HG03342 (cell line): ENCODE measurements around the gene MYL10.
"Not testable (repeated sequence)": the region's sequence is repeated elsewhere in the genome, so short reads cannot be mapped to it uniquely, and the experiment has no call there.

Source experiments
- ATAC-seq: cut with Tn5 transposase; IDR thresholded peaks from one replicate; pipeline ENCODE4 v1.9.1; 2021; ENCODE audit warnings: mild to moderate bottlenecking, moderate library complexity; ENCODE audit not compliant: unreplicated experiment

MYL10 gene

DNA sequence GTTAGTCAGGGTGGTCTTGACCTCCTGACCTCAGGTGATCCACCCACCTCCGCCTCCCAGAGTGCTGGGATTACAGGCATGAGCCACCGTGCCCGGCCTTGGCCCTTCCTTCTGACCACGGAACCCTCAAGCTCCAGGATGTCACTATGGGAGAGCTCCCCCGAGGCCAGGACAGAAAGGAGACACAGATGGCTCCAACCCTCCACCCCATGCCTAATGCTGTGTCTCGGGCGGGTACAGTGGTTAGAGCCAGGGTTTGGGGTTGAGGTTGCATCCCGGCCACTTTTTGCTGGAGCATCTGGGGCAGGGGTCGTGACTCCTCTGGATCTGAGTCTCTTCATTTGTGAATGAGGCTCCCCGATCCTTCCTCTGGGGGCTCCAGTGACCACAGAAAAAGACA is 8.1 kb downstream of the MYL10 start:
- no peak for ATAC-seq

DNA sequence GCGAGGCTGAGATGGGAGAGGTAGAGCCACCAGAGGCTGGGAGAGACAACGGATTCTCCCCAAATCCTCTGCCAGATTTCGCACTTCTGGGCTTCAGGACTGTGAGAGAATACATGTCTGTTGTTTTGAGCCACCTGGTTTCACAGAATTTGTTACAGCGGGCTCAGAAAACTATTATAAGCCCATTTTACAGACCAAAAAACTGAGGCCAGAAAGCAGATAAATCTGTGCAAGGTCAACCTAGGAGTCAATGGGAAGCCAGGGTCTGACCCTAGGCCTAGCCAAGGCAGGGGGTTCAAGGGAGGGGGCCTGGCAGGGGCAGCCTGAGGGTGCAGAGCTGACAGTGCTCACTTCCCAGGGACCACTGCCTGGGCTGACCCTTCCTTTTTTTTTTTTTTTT is 8.7 kb downstream of the MYL10 start:
- ATAC-seq: no peak

DNA sequence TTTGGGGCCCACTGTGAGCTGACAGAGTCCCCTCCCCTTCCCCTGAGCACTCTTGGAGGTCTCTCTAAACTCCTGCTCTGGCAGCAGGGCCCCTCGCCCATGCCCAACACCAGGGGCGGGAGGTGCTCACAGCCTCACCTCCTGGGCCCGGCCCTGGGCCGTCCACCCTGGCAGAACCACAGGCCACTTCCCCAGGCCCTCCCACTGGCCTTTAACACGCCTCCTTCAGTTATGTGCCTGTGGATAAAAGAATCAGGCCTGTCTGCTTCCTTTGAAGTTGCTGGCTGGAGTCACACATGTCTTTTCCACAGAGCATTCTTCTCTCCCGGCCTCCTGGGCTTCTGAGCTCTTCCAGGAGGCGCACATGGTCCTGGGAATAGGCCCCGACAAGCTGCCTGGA is 10.2 kb downstream of the MYL10 start:
- no peak for ATAC-seq

DNA sequence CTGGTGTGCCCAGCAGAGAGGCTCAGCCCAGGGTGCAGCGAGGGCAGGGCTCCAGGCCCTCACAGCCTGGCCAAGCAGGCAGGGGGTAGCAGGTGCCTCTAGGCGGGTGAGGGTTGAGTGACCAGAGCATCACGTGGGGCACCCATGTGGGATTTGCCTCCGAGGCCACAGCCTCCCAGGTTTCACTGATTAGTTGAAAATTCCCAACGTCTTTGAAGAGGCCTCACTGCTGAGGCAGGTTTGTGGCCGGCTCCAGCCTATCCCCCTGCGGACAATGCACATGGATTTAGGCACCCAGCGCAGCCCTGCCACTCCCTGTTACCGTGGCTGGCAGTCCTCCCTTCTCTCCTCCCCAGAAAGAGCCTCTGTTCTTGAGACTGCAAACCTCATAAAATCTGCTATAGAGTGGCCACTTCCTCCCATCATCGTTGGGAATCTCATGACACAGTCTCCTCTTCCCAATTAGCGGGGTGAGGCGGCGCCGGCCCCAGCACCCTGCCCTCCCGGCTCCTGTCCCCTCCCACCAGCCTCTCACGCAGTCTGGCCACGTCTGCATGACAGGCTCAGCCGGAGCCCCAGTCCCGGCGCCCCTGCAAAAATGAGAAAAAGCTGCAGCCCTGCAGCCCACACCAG is 10.8 kb downstream of the MYL10 start:
- ATAC-seq: no peak

DNA sequence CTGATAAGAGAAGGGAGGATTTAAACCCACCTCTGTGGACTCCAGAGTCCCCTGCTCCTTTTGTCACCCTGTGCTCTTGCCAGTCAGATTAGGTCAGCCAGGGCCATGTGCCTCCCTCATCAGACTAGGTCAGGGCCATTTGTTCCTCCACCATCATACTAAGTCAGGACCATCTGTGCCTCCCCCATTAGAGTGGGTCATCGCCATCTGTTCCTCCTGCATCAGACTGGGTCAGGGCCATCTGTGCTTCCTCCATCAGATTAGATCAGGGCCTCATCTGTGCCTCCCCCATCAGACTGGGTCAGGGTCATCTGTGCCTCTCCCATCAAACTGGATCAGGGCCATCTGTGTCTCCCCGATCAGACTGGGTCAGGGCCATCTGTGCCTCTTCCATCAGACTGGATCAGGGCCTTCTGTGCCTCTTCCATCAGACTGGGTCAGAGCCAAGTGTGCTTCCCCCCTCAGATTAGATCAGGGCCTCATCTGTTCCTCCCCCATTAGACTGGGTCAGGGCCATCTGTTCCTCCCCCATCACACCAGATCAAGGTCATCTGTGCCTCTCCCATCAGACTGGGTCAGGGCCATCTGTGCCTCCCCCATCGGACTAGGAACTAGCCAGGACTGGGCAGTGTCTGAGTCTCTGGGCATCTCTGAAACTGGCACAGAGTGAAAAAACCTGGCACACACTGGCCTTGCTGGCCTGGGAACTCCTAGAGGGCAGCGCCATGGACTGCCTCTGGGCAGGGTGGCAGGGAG is 11.5 kb downstream of the MYL10 start:
- ATAC-seq: no peak

DNA sequence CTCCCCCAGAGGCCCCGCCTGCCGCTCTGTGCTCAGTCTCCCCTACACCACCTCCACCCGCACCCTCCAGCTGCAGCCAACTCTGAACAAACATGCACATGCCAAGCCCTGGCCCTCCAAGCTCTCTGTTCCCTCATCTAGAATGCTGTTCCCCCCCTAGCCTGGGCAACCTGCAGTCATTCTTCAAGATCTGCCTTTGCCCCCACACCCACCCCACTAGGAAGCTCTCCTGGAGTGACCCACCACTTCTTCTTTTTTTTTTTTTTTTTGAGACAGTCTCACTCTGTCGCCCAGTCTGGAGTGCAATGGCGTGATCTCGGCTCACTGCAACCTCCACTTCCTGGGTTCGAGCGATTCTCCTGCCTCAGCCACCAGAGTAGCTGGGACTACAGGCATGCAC is 13.7 kb downstream of the MYL10 start:
- no peak for ATAC-seq

DNA sequence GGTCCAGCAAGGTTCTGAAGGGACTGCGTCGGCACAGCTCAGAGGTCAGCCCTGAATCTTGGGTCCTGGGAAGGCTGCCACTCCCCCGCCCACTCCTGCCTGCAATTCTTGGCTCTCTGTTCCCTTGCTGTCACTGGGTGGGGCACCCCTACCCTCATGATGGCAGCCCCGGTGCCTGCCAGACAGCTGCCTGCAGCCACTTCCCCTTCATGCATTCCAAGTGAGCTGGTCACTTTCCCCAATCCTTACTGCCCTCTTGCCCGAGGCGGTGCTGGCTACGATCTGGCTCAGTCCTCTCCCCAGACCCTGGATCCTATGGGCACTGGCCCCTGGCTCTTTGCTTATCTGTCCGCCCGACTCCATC is 14.2 kb downstream of the MYL10 start:
- no peak for ATAC-seq

DNA sequence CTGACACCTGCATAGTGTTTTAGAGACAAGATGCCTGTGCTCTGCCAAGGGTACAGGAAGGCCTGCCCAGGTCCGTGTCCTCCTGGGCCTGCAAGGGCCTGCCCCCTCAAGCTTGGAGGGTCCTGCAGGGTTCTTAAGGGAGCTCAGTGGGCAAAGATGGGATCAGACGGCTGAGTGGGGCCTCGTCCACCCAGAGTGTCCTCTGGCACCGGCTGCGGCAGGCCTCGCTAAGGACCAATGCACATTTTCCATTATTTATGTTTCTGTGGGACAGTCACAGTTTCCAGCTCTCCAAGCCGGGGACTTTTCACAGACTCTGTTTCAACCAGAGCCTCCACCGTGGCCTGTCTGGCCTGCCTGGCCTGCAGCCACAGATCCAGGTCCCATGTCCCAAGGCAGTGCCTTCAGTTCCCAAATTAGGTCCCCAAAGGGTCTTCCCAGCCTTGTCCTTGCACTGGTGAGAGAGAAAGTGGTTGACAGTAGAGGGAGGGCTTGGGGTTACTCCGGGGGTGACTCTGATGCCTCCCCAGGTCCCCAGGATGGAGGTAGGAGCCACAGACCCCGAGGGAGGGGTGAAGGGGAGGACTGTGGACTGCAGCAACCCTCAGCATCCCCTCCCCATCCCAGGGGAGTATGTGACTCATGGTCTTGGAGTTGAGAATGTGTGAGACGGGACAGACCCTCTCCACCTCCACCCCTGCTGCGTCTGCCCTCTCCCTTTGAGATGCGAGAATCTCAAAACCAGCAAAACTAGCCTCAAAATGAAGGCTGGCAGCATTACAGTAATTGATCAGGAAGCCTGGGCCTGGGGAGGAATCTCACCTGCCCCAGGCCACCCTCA is 14.8 kb downstream of the MYL10 start:
- ATAC-seq: no peak

DNA sequence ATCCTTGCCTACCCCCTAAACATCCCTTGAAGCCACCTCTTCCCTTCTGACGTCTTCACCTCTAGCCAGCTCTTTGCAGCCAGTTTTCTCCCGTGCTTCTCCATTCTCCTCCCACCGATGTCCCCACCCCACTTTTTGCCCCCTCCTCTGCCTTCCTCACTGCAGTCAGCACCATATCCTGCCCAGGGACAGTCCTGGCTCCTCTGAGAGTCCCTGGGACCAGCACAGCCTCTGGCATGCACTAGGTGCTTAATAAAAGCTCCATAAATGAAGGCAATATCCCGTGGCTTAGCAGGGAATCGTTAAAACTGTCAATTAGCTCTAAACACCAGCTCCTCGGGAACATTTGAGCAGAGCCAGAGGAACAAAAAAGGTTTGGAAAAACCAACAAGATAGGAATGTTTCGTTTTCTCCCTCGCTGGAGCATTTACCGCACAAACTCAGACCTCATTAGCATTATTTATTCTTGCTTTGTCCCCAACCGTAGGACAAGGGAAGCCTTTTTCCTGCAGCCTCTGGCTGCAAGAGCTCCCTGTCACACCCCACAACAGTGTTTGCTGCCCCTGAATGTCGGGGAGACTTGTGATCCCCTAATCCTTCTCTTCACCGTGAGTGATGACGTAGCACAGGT is 16.1 kb downstream of the MYL10 start:
- ATAC-seq: no peak

DNA sequence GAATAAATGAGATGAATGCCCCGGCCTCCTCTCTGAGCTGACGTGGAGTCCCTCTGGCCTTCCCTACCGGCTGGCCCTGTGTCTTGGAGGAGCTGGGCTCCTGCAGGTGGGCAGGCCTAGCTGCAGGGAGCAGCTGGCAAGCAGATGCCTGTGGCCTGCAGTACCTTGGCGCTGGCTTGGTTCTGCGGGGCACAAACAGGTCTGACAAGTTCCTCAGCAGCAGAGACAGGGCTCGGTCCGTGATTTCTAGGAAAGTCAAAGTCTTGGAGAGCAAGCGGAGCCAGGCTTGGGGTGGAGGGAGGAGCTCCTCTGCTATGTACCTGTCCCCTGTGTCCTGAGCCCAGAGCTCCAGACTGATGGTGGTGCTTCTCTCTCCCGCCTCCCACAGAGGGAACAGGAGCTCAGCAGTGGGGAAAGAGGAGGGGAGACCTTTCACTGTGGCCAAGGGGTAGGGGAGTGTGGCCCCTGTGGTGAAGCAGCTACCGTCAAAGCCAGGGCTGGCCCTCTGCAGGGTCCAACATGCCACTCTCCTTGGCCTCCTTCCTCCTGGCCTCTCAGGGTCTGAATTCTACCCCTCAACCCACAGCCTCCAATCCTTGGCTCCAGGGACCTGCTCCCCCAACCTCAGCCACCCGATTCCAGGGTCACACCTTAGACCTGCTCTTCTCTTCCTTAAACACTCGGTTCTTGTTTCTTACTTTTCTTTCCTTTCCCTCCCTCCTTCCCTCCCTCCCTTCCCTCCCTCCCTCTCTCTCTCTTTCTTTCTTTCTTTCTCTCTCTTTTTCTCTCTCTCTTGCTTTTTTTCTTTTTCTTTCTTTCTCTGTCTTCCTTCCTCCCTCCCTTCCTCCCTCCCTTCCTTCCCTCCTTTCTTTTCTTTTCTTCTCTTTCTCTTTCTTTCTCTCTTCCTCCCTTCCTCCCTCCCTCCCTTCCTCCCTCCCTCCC is 20.1 kb downstream of the MYL10 start:
- no peak for ATAC-seq

DNA sequence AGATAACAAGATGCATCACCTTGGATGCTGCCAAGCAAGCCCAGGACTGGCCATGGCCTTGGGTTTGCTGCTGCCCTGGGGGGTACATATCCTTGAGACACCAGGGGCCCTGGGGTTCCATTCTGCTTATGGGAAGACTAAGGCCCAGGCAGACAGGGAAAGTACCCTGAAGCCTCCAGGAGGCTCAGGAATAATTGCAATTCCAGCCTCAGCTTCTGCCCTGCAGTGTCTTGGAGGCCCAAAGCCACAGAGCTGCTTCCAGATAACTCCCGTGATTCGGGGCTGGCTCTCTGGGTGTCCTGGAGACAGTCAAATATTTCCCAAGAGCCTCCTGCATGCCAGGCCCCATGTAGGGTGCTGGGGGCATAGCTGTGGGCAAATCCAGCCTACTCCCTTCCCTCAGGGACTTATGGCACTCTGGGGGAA is 22.6 kb downstream of the MYL10 start:
- ATAC-seq: no peak

DNA sequence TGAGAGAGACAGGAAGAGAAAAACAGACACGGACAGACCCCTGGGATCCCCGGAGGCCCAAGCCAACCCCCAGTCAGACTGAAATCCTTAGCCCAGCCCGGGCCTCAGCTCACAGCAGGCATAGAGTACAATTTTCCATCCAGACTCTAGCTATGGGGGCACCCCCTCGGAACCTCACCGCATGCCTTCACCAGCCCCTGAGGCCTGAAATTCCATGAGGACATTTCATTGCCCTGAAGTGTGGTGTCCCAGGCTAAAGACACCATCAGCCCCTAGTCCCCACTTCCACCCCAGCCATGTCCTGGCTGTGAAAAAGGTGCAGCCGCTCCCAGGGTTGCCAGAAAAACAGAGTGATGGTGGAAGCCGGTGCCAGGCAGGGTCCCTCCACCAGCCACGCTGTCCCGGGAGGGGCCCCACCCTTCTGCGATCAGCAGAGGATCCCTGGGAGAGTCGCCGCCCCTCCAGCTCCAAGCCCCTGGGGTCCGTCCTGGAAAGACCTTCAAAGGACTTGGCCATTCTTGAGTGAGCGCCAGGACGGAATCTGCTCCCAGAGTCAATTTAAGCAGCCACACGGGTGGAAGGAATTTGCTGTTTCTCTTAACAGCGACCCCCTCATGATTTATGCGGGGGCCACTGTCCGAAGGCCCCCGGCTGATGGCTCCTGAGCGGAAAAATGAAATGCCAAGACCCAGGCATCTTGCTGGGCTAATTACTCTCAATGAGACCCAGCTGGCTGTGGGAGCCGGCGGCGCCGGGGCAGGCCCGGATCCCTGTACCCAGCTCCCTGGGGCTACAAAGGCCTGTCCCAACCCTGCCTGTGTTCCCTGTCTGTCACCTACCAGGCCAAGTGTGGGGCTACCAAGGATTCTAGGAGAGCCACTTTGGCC is 23.2 kb downstream of the MYL10 start:
- no peak for ATAC-seq

DNA sequence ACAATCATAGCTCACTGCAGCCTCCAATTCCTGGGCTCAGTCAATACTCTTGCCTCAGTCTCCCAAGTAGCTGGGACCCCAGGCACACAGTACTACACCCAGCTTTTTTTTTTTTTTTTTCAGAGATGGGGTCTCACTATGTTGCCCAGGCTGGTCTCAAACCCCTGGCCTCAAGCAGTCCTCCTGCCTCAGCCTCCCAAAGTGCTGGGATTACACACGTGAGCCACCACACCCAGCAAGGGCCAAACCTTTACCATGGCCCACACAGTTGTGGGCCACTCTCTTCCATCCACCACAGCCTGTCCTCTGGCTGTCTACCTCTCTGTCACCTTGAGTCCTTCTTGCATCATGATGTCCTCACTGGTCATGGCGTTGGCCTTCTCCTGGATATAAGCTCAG is 24.2 kb downstream of the MYL10 start:
- not testable (repeated sequence) for ATAC-seq

DNA sequence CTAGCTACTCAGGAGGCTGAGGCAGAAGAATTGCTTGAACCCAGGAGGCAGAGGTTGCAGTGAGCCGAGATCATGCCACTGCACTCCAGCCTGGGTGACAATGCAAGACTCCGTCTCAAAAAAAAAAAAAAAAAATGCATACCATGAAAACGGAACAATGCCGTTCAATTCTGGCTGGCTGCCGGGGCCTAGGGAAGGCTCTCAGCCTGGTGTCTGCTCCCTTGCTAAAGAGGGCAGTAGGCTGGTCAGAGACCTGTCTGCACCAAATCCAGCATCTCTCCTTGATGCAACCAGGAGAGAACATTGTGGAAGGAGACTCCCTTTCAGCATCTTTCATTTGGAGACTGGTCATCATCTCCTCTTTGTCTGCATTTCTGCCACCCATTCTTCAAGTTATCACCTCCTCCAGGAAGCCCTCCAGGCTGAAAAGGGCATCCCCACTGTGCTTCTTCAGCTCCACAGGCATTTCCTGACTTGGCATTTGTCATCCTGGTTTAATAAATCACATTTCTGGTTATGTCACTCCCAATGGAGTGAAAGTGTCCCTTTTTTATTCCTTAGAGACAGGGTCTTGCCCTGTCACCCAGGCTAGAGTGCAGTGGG is 24.7 kb downstream of the MYL10 start:
- ATAC-seq: no peak

DNA sequence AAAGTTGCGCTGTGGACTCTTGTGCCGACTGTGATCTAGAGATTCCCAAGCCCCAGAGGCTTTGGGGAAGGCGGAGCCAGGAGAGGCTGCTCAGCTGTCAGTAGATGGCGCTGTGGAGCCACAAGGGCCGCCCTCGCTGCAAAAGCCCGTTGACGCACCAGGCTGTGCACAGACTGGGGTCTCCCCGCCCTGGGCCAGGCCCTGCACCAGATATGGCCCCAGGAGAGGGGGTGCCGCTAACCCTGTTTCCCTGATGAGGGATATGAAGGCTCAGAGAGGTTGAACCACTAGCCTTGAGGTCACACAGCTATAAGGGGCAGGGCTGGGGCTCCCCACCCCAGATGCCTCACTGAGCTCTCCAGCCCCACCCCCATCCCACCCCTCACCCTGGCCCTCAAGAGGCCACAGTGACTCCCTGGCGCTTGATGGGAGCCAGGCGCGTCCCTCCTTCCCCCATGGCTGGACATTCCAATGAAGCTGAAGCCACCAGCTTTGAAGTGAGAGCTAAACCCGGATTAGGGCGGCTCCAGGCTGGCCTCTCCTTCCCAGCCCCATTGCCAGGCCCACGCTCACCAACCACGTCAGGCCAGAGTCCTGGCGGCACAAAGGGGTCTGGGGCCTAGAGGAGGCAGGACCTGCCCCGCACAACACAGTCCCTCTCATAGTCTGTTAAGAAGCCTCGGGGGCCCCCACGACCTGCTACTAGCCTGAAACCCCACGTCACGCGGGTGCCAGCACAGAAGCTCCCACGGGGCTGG is 26.4 kb downstream of the MYL10 start:
- ATAC-seq: no peak

DNA sequence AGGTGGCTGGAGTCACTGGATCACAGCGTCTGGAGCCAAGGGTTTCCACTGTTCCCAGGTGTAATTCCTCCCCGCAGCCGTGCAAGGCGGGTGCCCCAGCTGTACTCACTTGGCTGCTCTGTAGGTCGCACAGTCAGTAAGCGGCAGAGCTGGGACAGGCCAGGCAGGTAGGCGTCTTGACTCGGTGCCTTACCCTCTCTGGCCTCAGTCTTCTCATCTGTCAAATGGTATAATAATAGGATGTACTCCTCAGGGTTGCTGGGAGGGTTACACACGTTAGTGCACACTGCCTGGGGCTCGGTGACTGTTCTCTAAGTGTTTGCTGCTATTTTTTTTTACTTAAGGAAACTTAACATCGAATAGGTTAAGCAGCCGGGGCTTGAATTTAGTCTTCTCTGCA is 27.0 kb downstream of the MYL10 start:
- ATAC-seq: no peak

DNA sequence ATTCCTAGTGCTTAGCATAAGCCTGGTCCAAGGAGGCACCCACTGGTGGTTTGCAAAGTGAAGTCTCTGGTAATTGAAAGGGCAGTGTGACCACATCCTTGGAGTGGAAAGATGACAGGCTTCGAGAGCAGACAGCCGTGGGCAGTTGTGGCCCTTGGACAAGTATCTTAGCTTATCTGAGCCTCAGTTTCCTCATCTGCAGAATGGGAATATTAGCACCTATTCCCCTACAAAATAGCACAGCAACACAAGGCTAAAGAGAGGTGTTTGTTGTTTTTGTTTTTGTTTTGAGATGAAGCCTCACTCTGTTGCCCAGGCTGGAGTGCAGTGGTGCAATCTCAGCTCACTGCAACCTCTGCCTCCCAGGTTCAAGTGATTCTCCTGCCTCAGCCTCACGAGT is 29.3 kb downstream of the MYL10 start:
- no peak for ATAC-seq
